ENCODE measurements around the gene SYK.

SYK gene

GRCh38 chr9:90943341-90943740 lies 141.7 kb downstream of the SYK start:
- TF ChIP-seq CTCF (IDR thresholded peaks at IDR 0.05; ENCODE audit: control insufficient read depth, insufficient read depth, low read depth, low read length, missing control alignments), result no peak
- no peak overlapping the region for H3K4me3 ChIP-seq (ENCODE audit: control insufficient read depth, low read depth, low read length)
- DNase-seq (ENCODE audit: low read depth), result no peak

GRCh38 chr9:90945336-90945735 lies 143.7 kb downstream of the SYK start:
- no peak for DNase-seq (ENCODE audit: low read depth)
- no peak overlapping the region for H3K4me3 ChIP-seq (ENCODE audit: control insufficient read depth, low read depth, low read length)
- no peak for TF ChIP-seq CTCF (IDR thresholded peaks at IDR 0.05; ENCODE audit: control insufficient read depth, insufficient read depth, low read depth, low read length, missing control alignments)

- no peak overlapping the region for H3K4me3 ChIP-seq (ENCODE audit: control insufficient read depth, low read depth, low read length)
- TF ChIP-seq CTCF (IDR thresholded peaks at IDR 0.05; ENCODE audit: control insufficient read depth, insufficient read depth, low read depth, low read length, missing control alignments), result no peak
- DNase-seq (ENCODE audit: low read depth), result no peak
These were observed 145.4 kb downstream of the SYK start for GRCh38 chr9:90946982-90947381.

Data from AG09309 (cell line).